HepG2 (cell line): ENCODE measurements around the gene SERPINA9. TPM values are rescaled to one million over a fixed set of nuclear protein-coding genes. Genes with fewer than 3 reads are reported as not detected.
A peak's percentile ranks its signal among the peaks of the same experiment; 100 is the strongest.

Experiments
- BORCS8-MEF2B ChIP-seq: sonication (generic); formaldehyde crosslinking; IDR thresholded peaks from 2 replicates; pipeline ENCODE4 v1.8.0; 2022; ENCODE audit warnings: mild to moderate bottlenecking, missing genetic modification reagents
- HOXA3 ChIP-seq: sonication (generic); formaldehyde crosslinking; IDR thresholded peaks from 2 replicates; pipeline ENCODE4 v1.5.0; 2020; ENCODE audit warnings: missing genetic modification reagents
- MAFF ChIP-seq: IDR thresholded peaks from 2 replicates; pipeline ENCODE4 v1.6.1; 2011; ENCODE audit warnings: low read depth, low read length, improper control_type of control experiment
- MBD4 ChIP-seq: IDR thresholded peaks from 2 replicates; pipeline ENCODE4 v1.6.1; 2012; ENCODE audit warnings: low read length, inconsistent platforms, borderline replicate concordance
- NFIB ChIP-seq: sonication (generic); formaldehyde crosslinking; IDR thresholded peaks from 2 replicates; pipeline ENCODE4 v1.9.0; 2021; ENCODE audit warnings: missing genetic modification reagents, mild to moderate bottlenecking, borderline replicate concordance
- NFIC ChIP-seq: IDR thresholded peaks from 2 replicates; pipeline ENCODE4 v1.6.1; 2012; ENCODE audit warnings: mild to moderate bottlenecking, low read length, inconsistent platforms
- NONO ChIP-seq, 2 experiments: fragments of 450-650 bp in 1 of 2; sonication (generic) in 1 of 2; formaldehyde crosslinking in 1 of 2; IDR thresholded peaks in 1 of 2; conservative IDR thresholded peaks in 1 of 2; 2 replicates each; pipeline versions ENCODE4 v1.6.1 to v1.8.0; 2017 to 2022; ENCODE audit warnings: mild to moderate bottlenecking in 1 of 2, missing genetic modification reagents in 1 of 2, moderate library complexity in 1 of 2
- PCBP2 ChIP-seq: fragments of 200-400 bp; formaldehyde crosslinking; optimal IDR thresholded peaks from 2 replicates; pipeline ENCODE3; 2018; ENCODE audit warnings: low read length, low read depth; ENCODE audit not compliant: poor library complexity, severe bottlenecking
- SIX1 ChIP-seq: sonication (generic); formaldehyde crosslinking; IDR thresholded peaks from 2 replicates; pipeline ENCODE4 v1.4.0; 2020; ENCODE audit warnings: missing genetic modification reagents, borderline replicate concordance
- SOX13 ChIP-seq, 3 experiments: fragments of 450-650 bp in 1 of 3; sonication (generic) in 1 of 3; formaldehyde crosslinking in 1 of 3; IDR thresholded peaks in 2 of 3; conservative IDR thresholded peaks in 1 of 3; 2 replicates each; pipeline versions ENCODE4 v1.5.0 to v1.6.1; 2016 to 2020; ENCODE audit warnings: antibody characterized with exemption in 1 of 3, mild to moderate bottlenecking in 1 of 3, missing compliant biosample characterization in 1 of 3, missing genetic modification reagents in 1 of 3, moderate library complexity in 1 of 3
- TBX3 ChIP-seq: fragments of 450-650 bp; IDR thresholded peaks from 2 replicates; pipeline ENCODE4 v1.6.1; 2017; ENCODE audit warnings: antibody characterized with exemption, mild to moderate bottlenecking, inconsistent platforms, borderline replicate concordance
- YEATS2 ChIP-seq: sonication (generic); formaldehyde crosslinking; IDR thresholded peaks from 2 replicates; pipeline ENCODE4 v1.4.0; 2020; ENCODE audit warnings: missing genetic modification reagents, borderline replicate concordance
- ZC3H13 ChIP-seq: sonication (generic); formaldehyde crosslinking; IDR thresholded peaks from 2 replicates; pipeline ENCODE4 v1.8.1; 2023; ENCODE audit warnings: mild to moderate bottlenecking, missing genetic modification reagents, moderate library complexity
- ZEB1 ChIP-seq: IDR thresholded peaks from 2 replicates; pipeline ENCODE4 v1.6.1; 2012; ENCODE audit warnings: mild to moderate bottlenecking, low read depth, inconsistent platforms; ENCODE audit not compliant: insufficient replicate concordance
- ZNF205 ChIP-seq: IDR thresholded peaks from 2 replicates; pipeline ENCODE4 v1.6.1; 2018; ENCODE audit warnings: missing biosample characterization, missing genetic modification reagents
- ZNF546 ChIP-seq: sonication (generic); formaldehyde crosslinking; conservative IDR thresholded peaks from 2 replicates; pipeline ENCODE4 v1.8.1; 2023; ENCODE audit warnings: mild to moderate bottlenecking, missing genetic modification reagents
- ZNF709 ChIP-seq: sonication (generic); formaldehyde crosslinking; IDR thresholded peaks from 2 replicates; pipeline ENCODE4 v1.5.0; 2020; ENCODE audit warnings: mild to moderate bottlenecking, missing genetic modification reagents
- polyA plus RNA-seq, 8 experiments: library from polyadenylated mRNA; depleted of rRNA in 3 of 8; stranded (reverse) in 7 of 8; unstranded in 1 of 8; fragments of >200 nt; fragmentation: Illumina TruSeq in 4 of 8; extraction: Trizol in 4 of 8; gene quantifications; 2 replicates each; pipeline versions ENCODE4 v1.2.1 to v1.2.3, GENCODE V29; 2011 to 2016; ENCODE audit warnings: low read depth in 4 of 8, missing spikeins in 1 of 8, mixed read lengths in 1 of 8; ENCODE audit not compliant: insufficient read depth in 1 of 8
- total RNA-seq, 5 experiments: library from RNA; depleted of rRNA; stranded (reverse); fragments of >200 nt; fragmentation: Illumina TruSeq; extraction: Trizol; gene quantifications; 2 replicates each; pipeline ENCODE4 v1.2.3, GENCODE V29; 2016; ENCODE audit warnings: low read depth in 1 of 5
- TF ChIP-seq, protein P1 (sequence below): sonication (generic); formaldehyde crosslinking; IDR thresholded peaks from 2 replicates; pipeline ENCODE4 v1.4.0; 2020; ENCODE audit warnings: missing genetic modification reagents
- TF ChIP-seq, protein P2 (sequence below): sonication (generic); formaldehyde crosslinking; IDR thresholded peaks from 2 replicates; pipeline ENCODE4 v1.4.0; 2020; ENCODE audit warnings: missing genetic modification reagents
- TF ChIP-seq, protein P3 (sequence below): IDR thresholded peaks from 2 replicates; pipeline ENCODE4 v1.6.1; 2016
- TF ChIP-seq, protein P4 (sequence below): sonication (generic); formaldehyde crosslinking; IDR thresholded peaks from 2 replicates; pipeline ENCODE4 v1.5.0; 2020; ENCODE audit warnings: mild to moderate bottlenecking, missing genetic modification reagents
- TF ChIP-seq, protein P5 (sequence below): sonication (generic); formaldehyde crosslinking; IDR thresholded peaks from 2 replicates; pipeline ENCODE4 v1.8.0; 2022; ENCODE audit warnings: missing genetic modification reagents, low read depth, mild to moderate bottlenecking, borderline replicate concordance

SERPINA9 gene
- total and polyA plus RNA-seq, 2 of the 13 experiments (the other 11 are each of a cell fraction or from before 2014, with no cell fraction given), result 0.21 TPM; not detected in 1

DNA sequence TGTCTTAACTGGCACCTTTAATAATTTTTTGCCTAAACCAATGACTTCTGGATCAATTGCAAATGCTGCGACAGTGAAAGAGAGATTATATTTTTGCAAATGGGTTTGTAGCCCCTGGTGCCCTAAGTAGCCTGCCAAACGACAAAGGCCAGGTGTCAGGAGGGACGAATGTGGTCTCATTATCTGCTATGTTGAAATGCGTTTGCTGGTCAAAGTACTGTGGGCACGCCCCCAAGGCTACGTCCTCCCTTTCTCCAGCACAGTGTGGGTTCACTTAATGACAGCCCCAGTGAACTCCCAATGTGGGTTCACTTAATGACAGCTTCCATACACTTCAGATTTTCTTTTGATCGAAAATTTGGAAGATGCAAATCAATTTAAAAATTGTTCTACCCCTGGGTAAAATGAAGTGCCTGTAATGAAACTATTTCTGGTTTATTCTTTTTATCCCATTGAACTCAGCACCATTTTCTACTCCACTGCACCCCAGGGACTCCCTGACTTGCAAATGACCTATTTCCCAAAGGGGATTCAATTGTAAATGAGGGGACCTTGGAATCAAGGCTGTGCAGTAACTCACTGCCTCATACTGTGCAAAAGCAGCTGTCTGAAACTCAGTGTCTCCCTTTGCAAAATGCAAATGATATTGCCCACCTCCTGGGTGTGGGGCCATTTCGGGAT is 24.8 kb downstream of the SERPINA9 start (continued):
- TF ChIP-seq SOX13 (IDR thresholded peaks at IDR 0.05), result no peak; the same call in 1 of the 2 replicates
- TF ChIP-seq SOX13 (CRISPR knock-in tag; conservative IDR thresholded peaks at IDR 0.05 in 1 of 2, IDR thresholded peaks at IDR 0.05 in 1 of 2), result peak in 1 of 2 experiments; percentile 88; a peak in 2 of 4 replicates
- TF ChIP-seq, protein P1, sequence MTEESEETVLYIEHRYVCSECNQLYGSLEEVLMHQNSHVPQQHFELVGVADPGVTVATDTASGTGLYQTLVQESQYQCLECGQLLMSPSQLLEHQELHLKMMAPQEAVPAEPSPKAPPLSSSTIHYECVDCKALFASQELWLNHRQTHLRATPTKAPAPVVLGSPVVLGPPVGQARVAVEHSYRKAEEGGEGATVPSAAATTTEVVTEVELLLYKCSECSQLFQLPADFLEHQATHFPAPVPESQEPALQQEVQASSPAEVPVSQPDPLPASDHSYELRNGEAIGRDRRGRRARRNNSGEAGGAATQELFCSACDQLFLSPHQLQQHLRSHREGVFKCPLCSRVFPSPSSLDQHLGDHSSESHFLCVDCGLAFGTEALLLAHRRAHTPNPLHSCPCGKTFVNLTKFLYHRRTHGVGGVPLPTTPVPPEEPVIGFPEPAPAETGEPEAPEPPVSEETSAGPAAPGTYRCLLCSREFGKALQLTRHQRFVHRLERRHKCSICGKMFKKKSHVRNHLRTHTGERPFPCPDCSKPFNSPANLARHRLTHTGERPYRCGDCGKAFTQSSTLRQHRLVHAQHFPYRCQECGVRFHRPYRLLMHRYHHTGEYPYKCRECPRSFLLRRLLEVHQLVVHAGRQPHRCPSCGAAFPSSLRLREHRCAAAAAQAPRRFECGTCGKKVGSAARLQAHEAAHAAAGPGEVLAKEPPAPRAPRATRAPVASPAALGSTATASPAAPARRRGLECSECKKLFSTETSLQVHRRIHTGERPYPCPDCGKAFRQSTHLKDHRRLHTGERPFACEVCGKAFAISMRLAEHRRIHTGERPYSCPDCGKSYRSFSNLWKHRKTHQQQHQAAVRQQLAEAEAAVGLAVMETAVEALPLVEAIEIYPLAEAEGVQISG, result peak; percentile 76
- TF ChIP-seq NFIC, result peak; percentile 43; the same call in 1 of the 2 replicates
- no peak for TF ChIP-seq ZNF709 (CRISPR knock-in tag)
- no peak for TF ChIP-seq TBX3
- TF ChIP-seq ZNF205 (CRISPR knock-in tag), result no peak
- peak; percentile 80 for TF ChIP-seq HOXA3 (CRISPR knock-in tag)
- TF ChIP-seq, protein P2, sequence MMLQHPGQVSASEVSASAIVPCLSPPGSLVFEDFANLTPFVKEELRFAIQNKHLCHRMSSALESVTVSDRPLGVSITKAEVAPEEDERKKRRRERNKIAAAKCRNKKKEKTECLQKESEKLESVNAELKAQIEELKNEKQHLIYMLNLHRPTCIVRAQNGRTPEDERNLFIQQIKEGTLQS (CRISPR knock-in tag), result no peak
- TF ChIP-seq, protein P3, sequence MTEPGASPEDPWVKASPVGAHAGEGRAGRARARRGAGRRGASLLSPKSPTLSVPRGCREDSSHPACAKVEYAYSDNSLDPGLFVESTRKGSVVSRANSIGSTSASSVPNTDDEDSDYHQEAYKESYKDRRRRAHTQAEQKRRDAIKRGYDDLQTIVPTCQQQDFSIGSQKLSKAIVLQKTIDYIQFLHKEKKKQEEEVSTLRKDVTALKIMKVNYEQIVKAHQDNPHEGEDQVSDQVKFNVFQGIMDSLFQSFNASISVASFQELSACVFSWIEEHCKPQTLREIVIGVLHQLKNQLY (CRISPR knock-in tag), result peak; percentile 56; the same call in 1 of the 2 replicates
- no peak for TF ChIP-seq NFIB (CRISPR knock-in tag)
- 0 out of 2 replicates have a peak, but pooled peaks have one; percentile 31 for TF ChIP-seq MBD4
- TF ChIP-seq YEATS2, result no peak
- TF ChIP-seq ZNF546 (CRISPR knock-in tag), result no peak
- no peak for TF ChIP-seq MAFF
- no peak for TF ChIP-seq PCBP2
- TF ChIP-seq NONO (IDR thresholded peaks at IDR 0.05), result no peak
- no peak for TF ChIP-seq NONO (CRISPR knock-in tag; conservative IDR thresholded peaks at IDR 0.05)
- no peak for TF ChIP-seq ZC3H13 (CRISPR knock-in tag)
- no peak for TF ChIP-seq BORCS8-MEF2B (CRISPR knock-in tag)
- TF ChIP-seq, protein P4, sequence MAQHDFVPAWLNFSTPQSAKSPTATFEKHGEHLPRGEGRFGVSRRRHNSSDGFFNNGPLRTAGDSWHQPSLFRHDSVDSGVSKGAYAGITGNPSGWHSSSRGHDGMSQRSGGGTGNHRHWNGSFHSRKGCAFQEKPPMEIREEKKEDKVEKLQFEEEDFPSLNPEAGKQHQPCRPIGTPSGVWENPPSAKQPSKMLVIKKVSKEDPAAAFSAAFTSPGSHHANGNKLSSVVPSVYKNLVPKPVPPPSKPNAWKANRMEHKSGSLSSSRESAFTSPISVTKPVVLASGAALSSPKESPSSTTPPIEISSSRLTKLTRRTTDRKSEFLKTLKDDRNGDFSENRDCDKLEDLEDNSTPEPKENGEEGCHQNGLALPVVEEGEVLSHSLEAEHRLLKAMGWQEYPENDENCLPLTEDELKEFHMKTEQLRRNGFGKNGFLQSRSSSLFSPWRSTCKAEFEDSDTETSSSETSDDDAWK, result no peak
- TF ChIP-seq SIX1 (CRISPR knock-in tag), result no peak
- no peak for TF ChIP-seq ZEB1
- TF ChIP-seq, protein P5, sequence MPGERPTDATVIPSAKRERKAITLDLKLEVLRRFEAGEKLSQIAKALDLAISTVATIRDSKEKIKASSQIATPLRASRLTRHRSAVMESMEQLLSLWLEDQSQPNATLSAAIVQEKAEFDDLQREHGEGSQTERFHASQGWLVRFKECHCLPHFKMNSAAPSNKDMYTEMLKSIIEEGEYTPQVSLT (CRISPR knock-in tag), result no peak
